Stomach (tissue), 9 donors: ENCODE measurements around the gene GTPBP4. TPM values are rescaled to one million over a fixed set of nuclear protein-coding genes. Genes with fewer than 3 reads are reported as not detected.

Experiments used
- DNase-seq, 2 donors: peaks; one replicate each; pipeline versions ENCODE4 v3.0.0 to v3.0.0-alpha.2; 2013 to 2019
- H3K27ac ChIP-seq, 5 donors: fragments of 200-600 bp in 4 of 5; sonication (generic) in 4 of 5; one replicate each; pipeline ENCODE4 v1.5.1; 2013 to 2019; ENCODE audit warnings: mild to moderate bottlenecking in 1 of 5, moderate library complexity in 1 of 5
- H3K27me3 ChIP-seq, 3 donors: fragments of 200-600 bp; sonication (generic); one replicate each; pipeline ENCODE4 v1.5.1; 2017 to 2019; ENCODE audit warnings: mixed run types in 1 of 3
- H3K36me3 ChIP-seq, 4 donors: fragments of 200-600 bp; sonication (generic); 1 replicate in 3 of 4; 2 replicates in 1 of 4; pipeline ENCODE4 v1.5.1; 2016 to 2019
- H3K4me1 ChIP-seq, 4 donors: fragments of 200-600 bp; sonication (generic); one replicate each; pipeline ENCODE4 v1.5.1; 2016 to 2019
- H3K4me3 ChIP-seq, 4 donors: fragments of 200-600 bp; sonication (generic) in 3 of 4; one replicate each; pipeline ENCODE4 v1.5.1; 2016 to 2019; ENCODE audit warnings: mild to moderate bottlenecking in 1 of 4
- H3K9me3 ChIP-seq, 4 donors: fragments of 200-600 bp; sonication (generic); one replicate each; pipeline ENCODE4 v1.5.1; 2016 to 2019
- CTCF ChIP-seq, 7 experiments: fragments of 450-650 bp in 4 of 7; fragments of 200-600 bp in 3 of 7; sonication (generic) in 3 of 7; IDR thresholded peaks; one replicate each; pipeline ENCODE4 v1.5.1; 2016 to 2019; ENCODE audit warnings: antibody characterized with exemption in 7 of 7, control low read depth in 2 of 7, mild to moderate bottlenecking in 1 of 7
- EP300 ChIP-seq: sonication (generic); formaldehyde crosslinking; IDR thresholded peaks from one replicate; pipeline ENCODE4 v1.6.1; 2017; ENCODE audit warnings: antibody characterized with exemption
- POLR2A ChIP-seq, 4 donors: fragments of 450-650 bp; IDR thresholded peaks; one replicate each; pipeline ENCODE4 v1.6.1; 2016; ENCODE audit warnings: antibody characterized with exemption in 4 of 4, control low read depth in 2 of 4, mild to moderate bottlenecking in 1 of 4, moderate library complexity in 1 of 4
- POLR2AphosphoS5 ChIP-seq, 3 donors: sonication (generic); formaldehyde crosslinking; IDR thresholded peaks; one replicate each; pipeline ENCODE4 v1.6.1; 2016; ENCODE audit warnings: antibody characterized with exemption in 3 of 3
- WGBS, 5 donors: extraction: QIAGEN DNeasy Blood & Tissue Kit in 3 of 5; methylation state at CpG; one replicate each; pipeline versions ENCODE4 v1.1.5 to v1.1.7; 2013 to 2018; 5-methylcytosine and 5-hydroxymethylcytosine counted together
- intact Hi-C: fragments of 100-400 bp; cut with DNase I; formaldehyde crosslinking; loops from one replicate; pipeline ENCODE4 v1.15.1; 2023; ENCODE audit warnings: low total_unique reads
- polyA plus RNA-seq, 3 donors: library from polyadenylated mRNA; stranded (reverse); fragments of 200-250 nt; gene quantifications; one replicate each; pipeline ENCODE4 v1.2.3, GENCODE V29; 2013
- total RNA-seq, 5 donors: library from RNA; depleted of rRNA; stranded (reverse); fragments of >200 nt; gene quantifications; one replicate each; pipeline versions ENCODE4 v1.1.0 to v1.2.3, GENCODE V29; 2014 to 2016
- donor health status: healthy with polysubstance abuse.
- donor health status: Bipolar disorder and iron deficiency.
- donor health status: healthy.

The GTPBP4 gene
- total and polyA plus RNA-seq, 8 donors: 8.8 to 61.7 (median 16.8) TPM

DNA sequence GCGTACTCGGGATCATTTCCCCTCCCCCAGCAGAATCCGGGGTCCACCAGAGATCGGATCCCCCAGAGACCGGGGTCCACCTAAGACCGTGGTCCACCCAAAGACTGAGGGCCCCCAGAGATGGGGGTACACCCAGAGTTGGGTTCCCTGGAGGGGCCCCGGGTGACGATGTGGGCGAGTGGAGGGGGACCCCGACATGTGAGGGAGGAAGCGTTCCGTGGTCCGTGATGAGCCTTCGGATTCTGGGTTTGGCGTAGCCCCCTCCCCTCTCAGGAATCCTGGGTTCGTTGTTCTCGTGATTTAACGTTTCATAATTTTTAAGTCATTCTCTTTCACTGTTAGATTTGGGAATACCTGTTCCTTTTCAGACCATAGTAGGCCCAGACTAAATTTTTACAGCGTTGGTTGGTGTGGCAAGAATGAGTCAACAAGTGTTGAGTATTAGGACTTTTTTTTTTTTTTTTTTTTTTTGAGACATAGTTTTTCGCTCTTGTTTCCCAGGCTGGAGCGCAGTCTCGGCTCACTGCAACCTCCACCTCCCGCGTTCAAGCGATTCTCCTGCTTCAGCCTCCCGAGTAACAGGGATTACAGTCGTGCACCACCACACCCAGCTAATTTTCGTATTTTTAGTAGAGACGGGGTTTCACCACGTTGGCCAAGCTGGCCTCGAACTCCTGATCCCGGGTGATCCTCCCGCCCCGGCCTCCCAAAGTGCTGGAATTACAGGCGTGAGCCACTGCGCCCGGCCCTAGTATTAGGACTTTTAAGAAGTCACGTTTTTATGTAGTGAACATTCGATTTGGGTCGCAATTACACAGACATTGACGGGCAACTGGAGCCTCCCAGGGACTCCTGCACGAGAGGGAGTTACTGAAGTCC lies 672 bp downstream of the GTPBP4 start:
- H3K4me3 ChIP-seq: peak overlapping the region; percentile 95 to 100 (median 98)
- H3K36me3 ChIP-seq: peaks cover 11 to 18% (median 17%) of the 10 kb centered on the region in 4 donors
- intact Hi-C loops: no loop called here
- no peaks in the 10 kb centered on the region for H3K9me3 ChIP-seq
- peak overlapping the region; percentile 91 to 99 (median 95) for H3K27ac ChIP-seq
- H3K27me3 ChIP-seq: no peaks in the 10 kb centered on the region
- WGBS, 5 donors: 22 to 33% (median 28%) methylated on average over 36 to 42 of the region's 42 CpGs
- peaks cover 32 to 64% (median 51%) of the 10 kb centered on the region in 4 donors for H3K4me1 ChIP-seq
- no peak for DNase-seq
- TF ChIP-seq EP300 (no peak), CTCF (IDR thresholded peaks at IDR 0.05) (no peak), POLR2A (IDR thresholded peaks at IDR 0.05) (no peak), POLR2AphosphoS5 (IDR thresholded peaks at IDR 0.05) (no peak)

DNA sequence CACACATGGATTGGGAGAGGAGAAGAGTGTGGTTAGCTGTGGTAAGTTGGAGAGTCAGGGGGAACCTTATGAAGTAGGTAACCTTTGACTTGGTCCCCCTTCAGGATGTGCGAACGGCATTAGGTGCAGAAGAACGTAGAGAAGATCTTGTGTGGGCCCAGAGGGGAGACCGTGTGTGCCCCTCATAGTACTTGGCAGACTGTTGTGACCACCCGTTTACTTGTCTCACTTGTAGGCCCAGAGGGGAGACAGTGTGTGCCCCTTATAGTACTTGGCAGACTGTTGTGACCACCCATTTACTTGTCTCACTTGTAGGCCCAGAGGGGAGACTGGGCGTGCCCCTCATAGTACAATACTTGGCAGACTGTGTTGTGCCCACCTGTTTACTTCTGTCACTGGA lies 2.6 kb downstream of the GTPBP4 start:
- H3K27ac ChIP-seq: no peak overlapping the region
- peaks cover 11 to 37% (median 36%) of the 10 kb centered on the region in 4 donors for H3K36me3 ChIP-seq
- no peak for TF ChIP-seq CTCF (IDR thresholded peaks at IDR 0.05)
- TF ChIP-seq POLR2A (IDR thresholded peaks at IDR 0.05): no peak
- no peak for TF ChIP-seq EP300
- no peak for TF ChIP-seq POLR2AphosphoS5 (IDR thresholded peaks at IDR 0.05)
- H3K9me3 ChIP-seq: no peaks in the 10 kb centered on the region
- WGBS, 5 donors: 88 to 97% (median 95%) methylated on average over 6 of the region's 6 CpGs
- no peak overlapping the region for H3K4me3 ChIP-seq
- H3K27me3 ChIP-seq: no peaks in the 10 kb centered on the region
- peaks cover 24 to 45% (median 37%) of the 10 kb centered on the region in 4 donors for H3K4me1 ChIP-seq
- DNase-seq: no peak
- intact Hi-C loops: loop anchor here (10.0 kb wide), 2 partner anchors 54 to 66 kb away; partner anchors contain the start of gene IDI1

- intact Hi-C loops: loop anchor here (10.0 kb wide), 2 partner anchors 52 to 68 kb away; partner anchors contain the start of gene IDI1
- 89 to 95% (median 94%) methylated on average over 6 of the region's 6 CpGs for WGBS, 5 donors
- TF ChIP-seq POLR2AphosphoS5 (IDR thresholded peaks at IDR 0.05) (no peak), POLR2A (IDR thresholded peaks at IDR 0.05) (no peak), CTCF (IDR thresholded peaks at IDR 0.05) (no peak), EP300 (no peak)
These were observed 4.2 kb downstream of the GTPBP4 start for GRCh38 chr10:992467-992866.

DNA sequence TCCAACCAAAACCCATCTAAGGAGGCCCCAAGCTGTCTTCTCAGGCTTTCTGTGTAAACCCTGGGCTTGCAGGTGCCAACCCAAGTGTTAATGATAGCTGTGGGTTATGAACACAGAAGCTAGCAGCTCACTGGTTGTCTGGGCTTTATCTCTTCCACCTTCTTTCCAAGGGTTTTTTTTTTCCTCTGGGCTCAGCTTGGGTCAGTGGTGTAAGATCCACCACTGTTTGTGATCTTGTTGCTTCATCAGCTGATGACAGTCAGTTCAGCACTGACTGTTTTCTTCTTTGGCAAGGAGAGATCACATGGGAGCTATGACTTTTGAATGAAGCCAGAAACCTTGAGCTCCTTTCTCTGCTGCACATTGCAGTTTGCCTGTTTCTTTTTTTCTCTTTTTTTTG lies 4.6 kb downstream of the GTPBP4 start:
- peaks cover 31 to 58% (median 57%) of the 10 kb centered on the region in 4 donors for H3K36me3 ChIP-seq
- H3K4me1 ChIP-seq: peaks cover 10 to 25% (median 17%) of the 10 kb centered on the region in 4 donors
- intact Hi-C loops: loop anchor here (10.0 kb wide), 2 partner anchors 52 to 68 kb away; partner anchors contain the start of gene IDI1
- H3K4me3 ChIP-seq: no peak overlapping the region
- no peaks in the 10 kb centered on the region for H3K9me3 ChIP-seq
- H3K27ac ChIP-seq: no peak overlapping the region
- no peaks in the 10 kb centered on the region for H3K27me3 ChIP-seq
- DNase-seq: no peak
- TF ChIP-seq POLR2AphosphoS5 (IDR thresholded peaks at IDR 0.05): no peak

More at GRCh38 chr10:992467-992866, 4.2 kb downstream of the GTPBP4 start:
- Histone ChIP-seq H3K27ac (no peak overlapping the region), H3K4me3 (no peak overlapping the region), H3K36me3 (peaks cover 27 to 54% (median 53%) of the 10 kb centered on the region in 4 donors), H3K9me3 (no peaks in the 10 kb centered on the region), H3K4me1 (peaks cover 11 to 29% (median 20%) of the 10 kb centered on the region in 4 donors), H3K27me3 (no peaks in the 10 kb centered on the region)
- DNase-seq: no peak
